Activated CD8-positive, alpha-beta T cell treated with anti-CD3 and anti-CD28 coated beads for 36 hours (primary cell): ENCODE measurements around the gene EPB41L2. TPM values are rescaled to one million over a fixed set of nuclear protein-coding genes. Genes with fewer than 3 reads are reported as not detected.

Experiments used
- ATAC-seq: fragments of 200-7000 bp; cut with Tn5 transposase; one replicate; pipeline ENCODE4 v1.10.0; 2021; ENCODE audit warnings: mild to moderate bottlenecking, moderate library complexity
- CTCF ChIA-PET: fragments of 350-600 bp; sonication (Branson Sonifier 250); formaldehyde crosslinking; loops from one replicate; lab custom pipeline; 2021; ENCODE audit warnings: antibody characterized with exemption; lab: Charles Lee
- POLR2A ChIA-PET: fragments of 350-600 bp; sonication (Branson Sonifier 250); formaldehyde crosslinking; loops from one replicate; lab custom pipeline; 2021; ENCODE audit warnings: antibody characterized with exemption; lab: Charles Lee
- DNase-seq: peaks from one replicate; pipeline ENCODE4 v3.0.0-alpha.2; 2020
- H3K27ac Mint-ChIP-seq: one replicate; pipeline ENCODE4 v1.8.0; 2021; ENCODE audit warnings: mild to moderate bottlenecking, mixed read lengths
- H3K27me3 Mint-ChIP-seq: one replicate; pipeline ENCODE4 v1.8.0; 2021; ENCODE audit warnings: mixed read lengths
- H3K36me3 Mint-ChIP-seq: one replicate; pipeline ENCODE4 v1.8.0; 2021; ENCODE audit warnings: low read depth, mixed read lengths
- H3K4me1 Mint-ChIP-seq: one replicate; pipeline ENCODE4 v1.8.0; 2021; ENCODE audit warnings: low read depth, mixed read lengths
- H3K4me3 Mint-ChIP-seq: one replicate; pipeline ENCODE4 v1.8.0; 2021; ENCODE audit warnings: mild to moderate bottlenecking, moderate library complexity, mixed read lengths
- H3K9me3 Mint-ChIP-seq: one replicate; pipeline ENCODE4 v1.8.0; 2021; ENCODE audit warnings: mixed read lengths
- intact Hi-C: fragments of 100-400 bp; cut with micrococcal nuclease; formaldehyde crosslinking; loops from one replicate; pipeline ENCODE4 v1.10.0; 2022
- total RNA-seq, 2 experiments: library from RNA; stranded (reverse); gene quantifications; one replicate each; pipeline ENCODE4 v1.2.3, GENCODE V29; 2021
- TF ChIP-seq, protein P1 (sequence below): fragments of 200-600 bp; IDR thresholded peaks from one replicate; pipeline ENCODE4 v1.8.0; 2022; ENCODE audit warnings: antibody characterized with exemption, mild to moderate bottlenecking

EPB41L2 gene
- total RNA-seq, 2 experiments from 2014 or later, result 30.6 to 33.3 TPM

DNA sequence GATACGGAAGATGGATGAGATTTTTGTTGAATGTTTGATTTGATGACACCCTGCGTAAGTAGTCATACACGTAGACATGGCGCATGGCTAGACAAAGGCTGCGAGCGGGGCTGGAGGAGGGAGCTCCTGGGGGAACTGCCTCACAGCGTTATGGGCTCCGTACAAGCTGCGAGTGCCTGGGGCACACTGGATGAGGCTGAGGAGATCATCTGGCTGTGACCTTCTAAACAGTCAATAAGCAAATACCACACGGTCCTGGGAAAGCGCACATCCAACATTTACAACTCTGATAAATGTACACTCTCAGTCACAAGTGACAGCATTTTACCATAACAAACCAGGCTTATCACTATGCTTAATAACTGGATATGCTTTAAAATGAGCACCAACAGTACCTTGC lies 198.7 kb downstream of the EPB41L2 start:
- POLR2A ChIA-PET, result interaction anchor here (1.1 kb wide), 1 partner anchor 91 kb away, joined by 3 read pairs; no protein-coding TSS in a partner anchor
- Mint-ChIP-seq H3K4me3 (no peak overlapping the region), H3K4me1 (no peaks in the 10 kb centered on the region), H3K36me3 (no peaks in the 10 kb centered on the region), H3K27ac (no peak overlapping the region), H3K27me3 (no peaks in the 10 kb centered on the region), H3K9me3 (no peaks in the 10 kb centered on the region)
- ATAC-seq, result no peak
- no peak for DNase-seq
- TF ChIP-seq, protein P1, sequence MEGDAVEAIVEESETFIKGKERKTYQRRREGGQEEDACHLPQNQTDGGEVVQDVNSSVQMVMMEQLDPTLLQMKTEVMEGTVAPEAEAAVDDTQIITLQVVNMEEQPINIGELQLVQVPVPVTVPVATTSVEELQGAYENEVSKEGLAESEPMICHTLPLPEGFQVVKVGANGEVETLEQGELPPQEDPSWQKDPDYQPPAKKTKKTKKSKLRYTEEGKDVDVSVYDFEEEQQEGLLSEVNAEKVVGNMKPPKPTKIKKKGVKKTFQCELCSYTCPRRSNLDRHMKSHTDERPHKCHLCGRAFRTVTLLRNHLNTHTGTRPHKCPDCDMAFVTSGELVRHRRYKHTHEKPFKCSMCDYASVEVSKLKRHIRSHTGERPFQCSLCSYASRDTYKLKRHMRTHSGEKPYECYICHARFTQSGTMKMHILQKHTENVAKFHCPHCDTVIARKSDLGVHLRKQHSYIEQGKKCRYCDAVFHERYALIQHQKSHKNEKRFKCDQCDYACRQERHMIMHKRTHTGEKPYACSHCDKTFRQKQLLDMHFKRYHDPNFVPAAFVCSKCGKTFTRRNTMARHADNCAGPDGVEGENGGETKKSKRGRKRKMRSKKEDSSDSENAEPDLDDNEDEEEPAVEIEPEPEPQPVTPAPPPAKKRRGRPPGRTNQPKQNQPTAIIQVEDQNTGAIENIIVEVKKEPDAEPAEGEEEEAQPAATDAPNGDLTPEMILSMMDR, result no peak
- CTCF ChIA-PET, result interaction anchor here (1.3 to 2.7 kb wide), 2 partner anchors 8 to 21 kb away, joined by 4 to 15 read pairs; no protein-coding TSS in a partner anchor
- intact Hi-C loops, result no loop called here

- Mint-ChIP-seq H3K36me3 (no peaks in the 10 kb centered on the region), H3K27ac (no peak overlapping the region), H3K4me3 (no peak overlapping the region), H3K9me3 (no peaks in the 10 kb centered on the region), H3K27me3 (no peaks in the 10 kb centered on the region), H3K4me1 (no peaks in the 10 kb centered on the region)
- DNase-seq, result no peak
- ChIA-PET CTCF (interaction anchor here (0.9 to 2.7 kb wide), 4 partner anchors 8 to 570 kb away, joined by 3 to 15 read pairs (median 5); no protein-coding TSS in a partner anchor), POLR2A (no interaction called here)
- TF ChIP-seq, protein P1, result no peak
- intact Hi-C loops, result no loop called here
- ATAC-seq, result no peak
Observed at GRCh38 chr6:130863415-130864230, 199.4 kb downstream of the EPB41L2 start.

GRCh38 chr6:130862370-130862769 lies 200.7 kb downstream of the EPB41L2 start:
- POLR2A ChIA-PET, result no interaction called here
- CTCF ChIA-PET, result interaction anchor here (1.7 to 2.7 kb wide), 3 partner anchors 10 to 568 kb away, joined by 5 to 15 read pairs (median 5); no protein-coding TSS in a partner anchor
- H3K9me3 Mint-ChIP-seq, result no peaks in the 10 kb centered on the region
- TF ChIP-seq, protein P1, result no peak
- intact Hi-C loops, result no loop called here
- H3K27me3 Mint-ChIP-seq, result no peaks in the 10 kb centered on the region
- ATAC-seq (no peak), DNase-seq (no peak)
- H3K4me1 Mint-ChIP-seq, result no peaks in the 10 kb centered on the region
- H3K27ac Mint-ChIP-seq, result no peak overlapping the region
- H3K4me3 Mint-ChIP-seq, result no peak overlapping the region
- H3K36me3 Mint-ChIP-seq, result no peaks in the 10 kb centered on the region

- POLR2A ChIA-PET, result no interaction called here
- H3K4me1 Mint-ChIP-seq, result no peaks in the 10 kb centered on the region
- no peak for ATAC-seq
- TF ChIP-seq, protein P1, result no peak
- no peak overlapping the region for H3K4me3 Mint-ChIP-seq
- CTCF ChIA-PET, result interaction anchor here (1.6 kb wide), 1 partner anchor 161 kb away, joined by 3 read pairs; no protein-coding TSS in a partner anchor
- peaks cover 2% of the 10 kb centered on the region for H3K9me3 Mint-ChIP-seq
- no peak for DNase-seq
- no peaks in the 10 kb centered on the region for H3K36me3 Mint-ChIP-seq
- H3K27ac Mint-ChIP-seq, result no peak overlapping the region
- no peaks in the 10 kb centered on the region for H3K27me3 Mint-ChIP-seq
- intact Hi-C loops, result no loop called here
Observed at GRCh38 chr6:130859161-130859867, 203.7 kb downstream of the EPB41L2 start.
